OCI-LY3 (cell line): ENCODE data around the gene SOAT2.

Source experiments
- H2AFZ ChIP-seq: fragments of 200-600, 300-600 bp; shearing (Covaris generic); 2 replicates; pipeline ENCODE4 v1.6.0; 2014; ENCODE audit warnings: antibody characterized with exemption, low read depth, low read length
- H3K27ac ChIP-seq: fragments of 200-600, 300-600 bp; sonication (generic); 2 replicates; pipeline ENCODE4 v1.5.1; 2014; ENCODE audit warnings: mild to moderate bottlenecking, low read length, moderate library complexity, mixed read lengths
- H3K27me3 ChIP-seq: fragments of 200-600, 300-600 bp; sonication (generic); 2 replicates; pipeline ENCODE4 v1.6.1; 2014; ENCODE audit warnings: low read depth, low read length, mixed read lengths
- H3K36me3 ChIP-seq: fragments of 200-600, 300-600 bp; sonication (generic); replicated peaks from 2 replicates; pipeline ENCODE3; 2014; ENCODE audit warnings: low read depth, low read length, mixed read lengths
- H3K4me1 ChIP-seq: fragments of 300-600, 200-600 bp; sonication (generic); 2 replicates; pipeline ENCODE4 v1.6.1; 2014; ENCODE audit warnings: low read length, mixed read lengths
- H3K4me2 ChIP-seq: fragments of 200-600, 300-600 bp; sonication (generic); 2 replicates; pipeline ENCODE4 v1.6.1; 2014; ENCODE audit warnings: low read length, mixed read lengths
- H3K4me3 ChIP-seq: fragments of 300-600, 200-600 bp; sonication (generic); 2 replicates; pipeline ENCODE4 v1.5.1; 2014; ENCODE audit warnings: antibody characterized with exemption, mild to moderate bottlenecking, low read length, moderate library complexity
- H3K79me2 ChIP-seq: fragments of 300-600, 200-600 bp; shearing (Covaris generic); 2 replicates; pipeline ENCODE4 v1.6.1; 2014; ENCODE audit warnings: mild to moderate bottlenecking, low read length, mixed read lengths
- H3K9ac ChIP-seq: fragments of 300-600, 200-600 bp; shearing (Covaris generic); 2 replicates; pipeline ENCODE4 v1.6.0; 2014; ENCODE audit warnings: mild to moderate bottlenecking, low read length, moderate library complexity
- H3K9me3 ChIP-seq: fragments of 200-600, 300-600 bp; shearing (Covaris generic); 2 replicates; pipeline ENCODE4 v1.6.1; 2014; ENCODE audit warnings: low read length, mixed read lengths; ENCODE audit not compliant: insufficient read depth
- H4K20me1 ChIP-seq: fragments of 200-600, 300-600 bp; sonication (generic); 2 replicates; pipeline ENCODE4 v1.6.1; 2016; ENCODE audit warnings: low read length, mixed read lengths; ENCODE audit not compliant: insufficient read depth
- CTCF ChIP-seq: fragments of 200-600, 300-600 bp; sonication (generic); IDR thresholded peaks from 2 replicates; pipeline ENCODE4 v1.5.1; 2014; ENCODE audit warnings: antibody characterized with exemption, low read length, low read depth
- EZH2phosphoT487 ChIP-seq: fragments of 200-600 bp; shearing (Covaris generic); IDR thresholded peaks from 2 replicates; pipeline ENCODE4 v1.6.1; 2018; ENCODE audit warnings: antibody characterized with exemption, mixed run types, low read depth

Gene SOAT2

GRCh38 chr12:53064613-53065436, 38.5 kb upstream of the SOAT2 start:
- Histone ChIP-seq H3K4me3 (no peak overlapping the region), H3K27ac (no peak overlapping the region), H3K36me3 (peaks cover 11% of the 10 kb centered on the region), H3K4me1 (no peaks in the 10 kb centered on the region), H2AFZ (no peak overlapping the region), H3K27me3 (no peaks in the 10 kb centered on the region), H3K9ac (no peak overlapping the region), H4K20me1 (no peaks in the 10 kb centered on the region), H3K4me2 (no peak overlapping the region), H3K79me2 (no peaks in the 10 kb centered on the region), H3K9me3 (no peaks in the 10 kb centered on the region)
- TF ChIP-seq EZH2phosphoT487, result no peak
- TF ChIP-seq CTCF, result no peak

- H3K27me3 ChIP-seq, result no peaks in the 10 kb centered on the region
- H3K4me2 ChIP-seq, result no peak overlapping the region
- H2AFZ ChIP-seq, result no peak overlapping the region
- H3K9me3 ChIP-seq, result no peaks in the 10 kb centered on the region
- H3K79me2 ChIP-seq, result no peaks in the 10 kb centered on the region
- no peaks in the 10 kb centered on the region for H4K20me1 ChIP-seq
- no peaks in the 10 kb centered on the region for H3K4me1 ChIP-seq
- H3K36me3 ChIP-seq, result peaks cover 11% of the 10 kb centered on the region
- no peak overlapping the region for H3K4me3 ChIP-seq
- TF ChIP-seq CTCF (no peak), EZH2phosphoT487 (no peak)
- no peak overlapping the region for H3K27ac ChIP-seq
- no peak overlapping the region for H3K9ac ChIP-seq
Measured at GRCh38 chr12:53065470-53065869, 37.8 kb upstream of the SOAT2 start.

GRCh38 chr12:53065975-53066931, 37.0 kb upstream of the SOAT2 start:
- Histone ChIP-seq H3K79me2 (no peaks in the 10 kb centered on the region), H3K9ac (no peak overlapping the region), H3K27ac (no peak overlapping the region), H3K27me3 (no peaks in the 10 kb centered on the region), H3K4me1 (no peaks in the 10 kb centered on the region), H2AFZ (no peak overlapping the region), H3K4me3 (no peak overlapping the region), H3K36me3 (peaks cover 11% of the 10 kb centered on the region), H3K4me2 (no peak overlapping the region; the same call in 1 of the 2 replicates), H4K20me1 (no peaks in the 10 kb centered on the region), H3K9me3 (no peaks in the 10 kb centered on the region)
- TF ChIP-seq EZH2phosphoT487 (no peak), CTCF (peak; percentile 84)
